Transverse colon (tissue), 4 donors: Measurements from ENCODE around the gene CPNE8.

Experiments
- EP300 ChIP-seq: sonication (generic); formaldehyde crosslinking; IDR thresholded peaks from one replicate; pipeline ENCODE4 v1.6.1; 2017; ENCODE audit warnings: antibody characterized with exemption, low read depth
- POLR2A ChIP-seq: fragments of 450-650 bp; IDR thresholded peaks from one replicate; pipeline ENCODE4 v1.6.1; 2016; ENCODE audit warnings: antibody characterized with exemption, mild to moderate bottlenecking, moderate library complexity
- POLR2AphosphoS5 ChIP-seq, 3 donors: sonication (generic); formaldehyde crosslinking; IDR thresholded peaks; one replicate each; pipeline ENCODE4 v1.6.1; 2016; ENCODE audit warnings: antibody characterized with exemption in 3 of 3
- TF ChIP-seq, protein P1 (sequence below), 5 experiments: fragments of 200-600 bp in 3 of 5; fragments of 450-650 bp in 2 of 5; sonication (generic) in 3 of 5; IDR thresholded peaks; 1 replicate in 2 of 5; 2 replicates in 3 of 5; pipeline ENCODE4 v1.5.1; 2016 to 2017; ENCODE audit warnings: antibody characterized with exemption in 5 of 5, inconsistent platforms in 3 of 5, mild to moderate bottlenecking in 2 of 5, moderate library complexity in 1 of 5

- TF ChIP-seq, protein P1, sequence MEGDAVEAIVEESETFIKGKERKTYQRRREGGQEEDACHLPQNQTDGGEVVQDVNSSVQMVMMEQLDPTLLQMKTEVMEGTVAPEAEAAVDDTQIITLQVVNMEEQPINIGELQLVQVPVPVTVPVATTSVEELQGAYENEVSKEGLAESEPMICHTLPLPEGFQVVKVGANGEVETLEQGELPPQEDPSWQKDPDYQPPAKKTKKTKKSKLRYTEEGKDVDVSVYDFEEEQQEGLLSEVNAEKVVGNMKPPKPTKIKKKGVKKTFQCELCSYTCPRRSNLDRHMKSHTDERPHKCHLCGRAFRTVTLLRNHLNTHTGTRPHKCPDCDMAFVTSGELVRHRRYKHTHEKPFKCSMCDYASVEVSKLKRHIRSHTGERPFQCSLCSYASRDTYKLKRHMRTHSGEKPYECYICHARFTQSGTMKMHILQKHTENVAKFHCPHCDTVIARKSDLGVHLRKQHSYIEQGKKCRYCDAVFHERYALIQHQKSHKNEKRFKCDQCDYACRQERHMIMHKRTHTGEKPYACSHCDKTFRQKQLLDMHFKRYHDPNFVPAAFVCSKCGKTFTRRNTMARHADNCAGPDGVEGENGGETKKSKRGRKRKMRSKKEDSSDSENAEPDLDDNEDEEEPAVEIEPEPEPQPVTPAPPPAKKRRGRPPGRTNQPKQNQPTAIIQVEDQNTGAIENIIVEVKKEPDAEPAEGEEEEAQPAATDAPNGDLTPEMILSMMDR (IDR thresholded peaks at IDR 0.05), result no peak
- TF ChIP-seq POLR2AphosphoS5 (IDR thresholded peaks at IDR 0.05) (no peak), POLR2A (no peak), EP300 (no peak)
Observed at GRCh38 chr12:38782359-38782758, 123.0 kb downstream of the CPNE8 start.
